Islet of Langerhans (tissue), 1 donor: ENCODE data around the gene UBR3.

ENCODE experiments used
- FAIRE-seq: peaks from one replicate; lab custom pipeline; 2011; peaks lifted over from hg19 to GRCh38; lab: Jason Lieb, UNC

UBR3 gene

GRCh38 chr2:170005702-170006101 lies 178.4 kb downstream of the UBR3 start:
- FAIRE-seq = no peak

- FAIRE-seq = peak; percentile 69
Measured at GRCh38 chr2:170006587-170007325, 179.5 kb downstream of the UBR3 start.

- FAIRE-seq = no peak
Measured at GRCh38 chr2:170009209-170009608, 182.0 kb downstream of the UBR3 start.

- FAIRE-seq = no peak
Measured at GRCh38 chr2:170012773-170013172, 185.5 kb downstream of the UBR3 start.

GRCh38 chr2:170013802-170014551 lies 186.7 kb downstream of the UBR3 start:
- FAIRE-seq = peak; percentile 93

- peak; percentile 43 for FAIRE-seq
Measured at GRCh38 chr2:170014769-170015168, 187.5 kb downstream of the UBR3 start.

GRCh38 chr2:170017860-170018532 lies 190.7 kb downstream of the UBR3 start:
- FAIRE-seq = peak; percentile 69

- FAIRE-seq = peak; percentile 49
Measured at GRCh38 chr2:170019060-170019805, 192.0 kb downstream of the UBR3 start.

GRCh38 chr2:170020777-170021176 lies 193.5 kb downstream of the UBR3 start:
- FAIRE-seq = no peak

- FAIRE-seq = peak; percentile 98
Measured at GRCh38 chr2:170022692-170023091, 195.4 kb downstream of the UBR3 start.

- FAIRE-seq = peak; percentile 68
Measured at GRCh38 chr2:170024721-170025120, 197.5 kb downstream of the UBR3 start.

GRCh38 chr2:170025223-170025622 lies 198.0 kb downstream of the UBR3 start:
- FAIRE-seq = no peak

- peak; percentile 87 for FAIRE-seq
Measured at GRCh38 chr2:170026361-170026760, 199.1 kb downstream of the UBR3 start.

GRCh38 chr2:170029551-170029950 lies 202.3 kb downstream of the UBR3 start:
- FAIRE-seq = peak; percentile 30

GRCh38 chr2:170030040-170030439 lies 202.8 kb downstream of the UBR3 start:
- no peak for FAIRE-seq

GRCh38 chr2:170031288-170031687 lies 204.0 kb downstream of the UBR3 start:
- peak; percentile 56 for FAIRE-seq

- no peak for FAIRE-seq
Measured at GRCh38 chr2:170034596-170034995, 207.3 kb downstream of the UBR3 start.

- FAIRE-seq = no peak
Measured at GRCh38 chr2:170038734-170039133, 211.5 kb downstream of the UBR3 start.

- peak; percentile 81 for FAIRE-seq
Measured at GRCh38 chr2:170039401-170040172, 212.3 kb downstream of the UBR3 start.

- no peak for FAIRE-seq
Measured at GRCh38 chr2:170044751-170045478, 217.7 kb downstream of the UBR3 start.
